HepG2 (cell line): ENCODE results near the gene PPP3R1. TPM values are rescaled to one million over a fixed set of nuclear protein-coding genes. Genes with fewer than 3 reads are reported as not detected.

Experiments used
- ATAC-seq: fragments of 200-7000 bp; cut with Tn5 transposase; 3 replicates; pipeline ENCODE4 v1.9.1; 2020; ENCODE audit warnings: mild to moderate bottlenecking, moderate library complexity
- BruUV-seq: library from RNA; stranded (reverse); fragments of 400-500 nt; replicated peaks from 2 replicates; lab custom pipeline; 2021; lab: Mats Ljungman, UMichigan
- CTCF ChIA-PET: fragments of 300-600 bp; formaldehyde crosslinking; extraction: SDS; loops from one replicate; lab custom pipeline; 2021; ENCODE audit warnings: low total read pairs, inconsistent platforms, low intra/inter-chr PET ratio; lab: Yijun Ruan, JAX
- POLR2A ChIA-PET: fragments of 350-600 bp; sonication (Branson Sonifier 250); formaldehyde crosslinking; loops from one replicate; lab custom pipeline; 2020; ENCODE audit warnings: antibody characterized with exemption, inconsistent platforms; lab: Yijun Ruan, JAX
- DNase-seq: peaks from one replicate; pipeline ENCODE4 v3.0.0-alpha.2; 2015; ENCODE audit warnings: low spot score
- FAIRE-seq: peaks from 3 replicates; lab custom pipeline; 2011; peaks lifted over from hg19 to GRCh38; lab: Jason Lieb, UNC
- H2AFZ ChIP-seq: one replicate; pipeline ENCODE4 v1.6.1; 2011; ENCODE audit warnings: low read length, inconsistent platforms
- H3K27ac ChIP-seq: fragments of 300-600 bp; 3 replicates; pipeline ENCODE4 v1.8.0; 2011; ENCODE audit warnings: mixed run types, mild to moderate bottlenecking, mixed read lengths, low read length, inconsistent platforms; ENCODE audit not compliant: insufficient read depth; ENCODE audit errors: extremely low read length
- H3K27me3 ChIP-seq, 2 experiments: fragments of 200-600 bp in 1 of 2; 2 replicates in 1 of 2; 3 replicates in 1 of 2; pipeline versions ENCODE4 v1.6.0 to v1.8.0; 2011; ENCODE audit warnings: low read length in 2 of 2, mild to moderate bottlenecking in 2 of 2, moderate library complexity in 2 of 2, inconsistent platforms in 1 of 2; ENCODE audit not compliant: insufficient read depth in 2 of 2, control insufficient read depth in 1 of 2
- H3K36me3 ChIP-seq, 2 experiments: fragments of 200-600 bp in 1 of 2; replicated peaks in 1 of 2; 2 replicates in 1 of 2; 3 replicates in 1 of 2; pipeline versions ENCODE4 v1.5.1 to v1.8.0; 2011; ENCODE audit warnings: low read length in 2 of 2, inconsistent platforms in 1 of 2; ENCODE audit not compliant: insufficient read depth in 2 of 2, control insufficient read depth in 1 of 2
- H3K4me1 ChIP-seq: 2 replicates; pipeline ENCODE4 v1.5.1; 2012; ENCODE audit warnings: low read length, inconsistent platforms; ENCODE audit not compliant: insufficient read depth
- H3K4me2 ChIP-seq: 2 replicates; pipeline ENCODE4 v1.6.0; 2011; ENCODE audit warnings: low read depth, low read length, inconsistent platforms
- H3K4me3 ChIP-seq, 3 experiments: fragments of 200-600 bp in 1 of 3; sonication (generic), shearing (Covaris generic) in 1 of 3; replicated peaks in 1 of 3; 2 replicates each; pipeline ENCODE4 v1.5.1; 2011 to 2016; ENCODE audit warnings: low read length in 3 of 3, inconsistent platforms in 2 of 3, low read depth in 2 of 3, mild to moderate bottlenecking in 2 of 3, control low read depth in 1 of 3, mixed read lengths in 1 of 3; ENCODE audit not compliant: insufficient read depth in 1 of 3
- H3K79me2 ChIP-seq: one replicate; pipeline ENCODE4 v1.6.1; 2011; ENCODE audit warnings: low read length, inconsistent platforms; ENCODE audit not compliant: insufficient read depth
- H3K9ac ChIP-seq: 2 replicates; pipeline ENCODE4 v1.6.0; 2011; ENCODE audit warnings: mild to moderate bottlenecking, low read depth, low read length, inconsistent platforms; ENCODE audit not compliant: insufficient read depth
- H3K9me3 ChIP-seq: 2 replicates; pipeline ENCODE4 v1.5.1; 2012; ENCODE audit warnings: mild to moderate bottlenecking, low read length
- H4K20me1 ChIP-seq: 2 replicates; pipeline ENCODE4 v1.6.0; 2011; ENCODE audit warnings: inconsistent platforms, mild to moderate bottlenecking, low read length, moderate library complexity; ENCODE audit not compliant: insufficient read depth
- CC2D1A ChIP-seq: sonication (generic); formaldehyde crosslinking; IDR thresholded peaks from 2 replicates; pipeline ENCODE4 v1.8.1; 2023; ENCODE audit warnings: mild to moderate bottlenecking, missing genetic modification reagents
- GTF3A ChIP-seq: sonication (generic); formaldehyde crosslinking; conservative IDR thresholded peaks from 2 replicates; pipeline ENCODE4 v1.4.0; 2020; ENCODE audit warnings: mild to moderate bottlenecking, missing genetic modification reagents
- ZNF230 ChIP-seq: sonication (generic); formaldehyde crosslinking; IDR thresholded peaks from 2 replicates; pipeline ENCODE4 v1.4.0; 2020; ENCODE audit warnings: mild to moderate bottlenecking, missing genetic modification reagents
- ZNF572 ChIP-seq: sonication (generic); formaldehyde crosslinking; IDR thresholded peaks from 2 replicates; pipeline ENCODE4 v1.5.1; 2020; ENCODE audit warnings: mild to moderate bottlenecking, missing genetic modification reagents
- WGBS: methylation state at CpG from one replicate; pipeline ENCODE4 v1.1.6; 2017; ENCODE audit warnings: low lambda C conversion rate; 5-methylcytosine and 5-hydroxymethylcytosine counted together
- in situ Hi-C: cut with HindIII; loops from 2 replicates; pipeline ENCODE4 v1.10.0; 2017; ENCODE audit warnings: low pct_unique_long_range_greater_than_20kb; ENCODE audit not compliant: extremely low pct_ligation_motif_present
- intact Hi-C: fragments of 100-400 bp; cut with micrococcal nuclease; formaldehyde crosslinking; loops from one replicate; pipeline ENCODE4 v1.10.0; 2022; ENCODE audit not compliant: unreplicated experiment
- polyA plus RNA-seq, 8 experiments: library from polyadenylated mRNA; depleted of rRNA in 3 of 8; stranded (reverse) in 7 of 8; unstranded in 1 of 8; fragments of >200 nt; fragmentation: Illumina TruSeq in 4 of 8; extraction: Trizol in 4 of 8; gene quantifications; 2 replicates each; pipeline versions ENCODE4 v1.2.1 to v1.2.3, GENCODE V29; 2011 to 2016; ENCODE audit warnings: low read depth in 4 of 8, missing spikeins in 1 of 8, mixed read lengths in 1 of 8; ENCODE audit not compliant: insufficient read depth in 1 of 8
- total RNA-seq, 5 experiments: library from RNA; depleted of rRNA; stranded (reverse); fragments of >200 nt; fragmentation: Illumina TruSeq; extraction: Trizol; gene quantifications; 2 replicates each; pipeline ENCODE4 v1.2.3, GENCODE V29; 2016; ENCODE audit warnings: low read depth in 1 of 5
- TF ChIP-seq, protein P1 (sequence below): IDR thresholded peaks from 2 replicates; pipeline ENCODE4 v1.6.1; 2016; ENCODE audit warnings: low read depth, control low read depth
- TF ChIP-seq, protein P2 (sequence below): sonication (generic); formaldehyde crosslinking; IDR thresholded peaks from 2 replicates; pipeline ENCODE4 v1.4.0; 2020; ENCODE audit warnings: mild to moderate bottlenecking, missing genetic modification reagents

The PPP3R1 gene
- total and polyA plus RNA-seq, 2 of the 13 experiments (the other 11 are each of a cell fraction or from before 2014, with no cell fraction given) = 11.6 to 25.7 TPM

DNA sequence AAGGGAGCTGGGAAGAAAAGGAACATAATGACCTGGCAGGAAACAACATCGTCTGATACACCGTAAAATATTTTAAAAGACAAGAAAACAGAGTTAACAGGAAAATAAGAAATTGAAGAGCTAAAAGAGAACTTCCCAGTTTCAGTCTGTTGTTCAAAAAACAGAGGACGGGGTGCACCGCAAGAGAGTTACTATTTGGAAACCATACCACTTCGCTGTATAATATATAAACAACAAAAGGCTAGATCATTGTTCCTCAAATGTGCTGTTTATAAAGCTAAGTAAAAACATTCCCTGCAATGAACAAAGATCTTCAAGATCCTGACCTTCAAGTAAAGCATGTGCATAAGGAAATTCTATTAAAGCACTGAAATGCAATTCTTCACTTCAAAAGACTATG, 2.1 kb downstream of the PPP3R1 start:
- H3K9me3 ChIP-seq = no peaks in the 10 kb centered on the region
- 28% methylated on average over 5 of the region's 5 CpGs for WGBS
- H2AFZ ChIP-seq = no peak overlapping the region
- peaks cover 0 to 11% of the 10 kb centered on the region in 2 experiments; a peak in 2 of 5 replicates for H3K36me3 ChIP-seq
- CTCF ChIA-PET = interaction anchor here (1.2 to 1.8 kb wide), 2 partner anchors 55 to 128 kb away, joined by 3 to 9 read pairs; no protein-coding TSS in a partner anchor
- TF ChIP-seq CC2D1A (CRISPR knock-in tag) (no peak), GTF3A (CRISPR knock-in tag) (no peak), ZNF230 (CRISPR knock-in tag) (no peak), ZNF572 (CRISPR knock-in tag) (no peak)
- TF ChIP-seq, protein P1, sequence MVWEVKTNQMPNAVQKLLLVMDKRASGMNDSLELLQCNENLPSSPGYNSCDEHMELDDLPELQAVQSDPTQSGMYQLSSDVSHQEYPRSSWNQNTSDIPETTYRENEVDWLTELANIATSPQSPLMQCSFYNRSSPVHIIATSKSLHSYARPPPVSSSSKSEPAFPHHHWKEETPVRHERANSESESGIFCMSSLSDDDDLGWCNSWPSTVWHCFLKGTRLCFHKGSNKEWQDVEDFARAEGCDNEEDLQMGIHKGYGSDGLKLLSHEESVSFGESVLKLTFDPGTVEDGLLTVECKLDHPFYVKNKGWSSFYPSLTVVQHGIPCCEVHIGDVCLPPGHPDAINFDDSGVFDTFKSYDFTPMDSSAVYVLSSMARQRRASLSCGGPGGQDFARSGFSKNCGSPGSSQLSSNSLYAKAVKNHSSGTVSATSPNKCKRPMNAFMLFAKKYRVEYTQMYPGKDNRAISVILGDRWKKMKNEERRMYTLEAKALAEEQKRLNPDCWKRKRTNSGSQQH (CRISPR knock-in tag) = no peak
- TF ChIP-seq, protein P2, sequence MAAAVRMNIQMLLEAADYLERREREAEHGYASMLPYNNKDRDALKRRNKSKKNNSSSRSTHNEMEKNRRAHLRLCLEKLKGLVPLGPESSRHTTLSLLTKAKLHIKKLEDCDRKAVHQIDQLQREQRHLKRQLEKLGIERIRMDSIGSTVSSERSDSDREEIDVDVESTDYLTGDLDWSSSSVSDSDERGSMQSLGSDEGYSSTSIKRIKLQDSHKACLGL (CRISPR knock-in tag) = no peak
- TF ChIP-seq, all 625 proteins: peak for 0
- Histone ChIP-seq H3K9ac (peak overlapping the region; percentile 95), H4K20me1 (peaks cover 56% of the 10 kb centered on the region), H3K4me1 (peaks cover 55% of the 10 kb centered on the region), H3K79me2 (peaks cover 77% of the 10 kb centered on the region), H3K4me3 (peak overlapping the region; percentile 83 to 97 (median 96); a peak in 5 of 6 replicates), H3K27me3 (no peaks in the 10 kb centered on the region; a peak in 1 of 5 replicates), H3K27ac (peak overlapping the region; percentile 94), H3K4me2 (peak overlapping the region; percentile 87)
- FAIRE-seq (no peak), ATAC-seq (no peak), DNase-seq (no peak)
- BruUV-seq = no TSS peak
- in situ Hi-C loops (no loop called here), intact Hi-C loops (loop anchor here (2.0 to 5.0 kb wide), 4 partner anchors 13 to 188 kb away; partner anchors contain the start of gene C1D)
- POLR2A ChIA-PET = no interaction called here
